GM21447 (cell line): Measurements from ENCODE around the gene CES3.
"Not testable (repeated sequence)": the region's sequence is repeated elsewhere in the genome, so short reads cannot be mapped to it uniquely, and the experiment has no call there.

ENCODE experiments used
- ATAC-seq: cut with Tn5 transposase; IDR thresholded peaks from one replicate; pipeline ENCODE4 v1.9.1; 2021; ENCODE audit not compliant: unreplicated experiment

The CES3 gene

GRCh38 chr16:66964049-66964448 lies 3.0 kb downstream of the CES3 start:
- no peak for ATAC-seq

GRCh38 chr16:66968847-66969246 lies 7.8 kb downstream of the CES3 start:
- ATAC-seq = no peak

GRCh38 chr16:66970775-66971720 lies 10.0 kb downstream of the CES3 start:
- ATAC-seq = no peak

GRCh38 chr16:66972983-66973382 lies 11.9 kb downstream of the CES3 start:
- no peak for ATAC-seq

- no peak for ATAC-seq
Observed at GRCh38 chr16:66973716-66974115, 12.7 kb downstream of the CES3 start.

- not testable (repeated sequence) for ATAC-seq
Observed at GRCh38 chr16:66974156-66974931, 13.3 kb downstream of the CES3 start.

GRCh38 chr16:66974932-66975246 lies 13.8 kb downstream of the CES3 start:
- ATAC-seq = not testable (repeated sequence)

GRCh38 chr16:66975302-66975893 lies 14.3 kb downstream of the CES3 start:
- ATAC-seq = no peak

- no peak for ATAC-seq
Observed at GRCh38 chr16:66976746-66977145, 15.7 kb downstream of the CES3 start.

GRCh38 chr16:66977341-66978113 lies 16.5 kb downstream of the CES3 start:
- peak; percentile 74 for ATAC-seq

GRCh38 chr16:66979011-66979717 lies 18.1 kb downstream of the CES3 start:
- ATAC-seq = no peak

GRCh38 chr16:66983033-66983432 lies 22.0 kb downstream of the CES3 start:
- no peak for ATAC-seq

- ATAC-seq = no peak
Observed at GRCh38 chr16:66984892-66985311, 23.8 kb downstream of the CES3 start.

- ATAC-seq = no peak
Observed at GRCh38 chr16:66986559-66986958, 25.5 kb downstream of the CES3 start.

GRCh38 chr16:66988197-66988788 lies 27.2 kb downstream of the CES3 start, which contains the start of gene CES4A:
CES4A (plus strand) TSS chr16:66988589; CDS start chr16:66988773, 184 bp downstream.
- ATAC-seq = no peak

- no peak for ATAC-seq
Observed at GRCh38 chr16:66991545-66992077, 30.5 kb downstream of the CES3 start.

GRCh38 chr16:66993558-66993957 lies 32.5 kb downstream of the CES3 start:
- ATAC-seq = not testable (repeated sequence)

- ATAC-seq = no peak
Observed at GRCh38 chr16:66996324-66996982, 35.4 kb downstream of the CES3 start.

GRCh38 chr16:66996983-66997358 lies 35.9 kb downstream of the CES3 start:
- no peak for ATAC-seq
